ENCODE results near the gene HOXD11. TPM values are rescaled to one million over a fixed set of nuclear protein-coding genes. Genes with fewer than 3 reads are reported as not detected.

Gene HOXD11
- total and polyA plus RNA-seq, 8 donors: not detected

DNA sequence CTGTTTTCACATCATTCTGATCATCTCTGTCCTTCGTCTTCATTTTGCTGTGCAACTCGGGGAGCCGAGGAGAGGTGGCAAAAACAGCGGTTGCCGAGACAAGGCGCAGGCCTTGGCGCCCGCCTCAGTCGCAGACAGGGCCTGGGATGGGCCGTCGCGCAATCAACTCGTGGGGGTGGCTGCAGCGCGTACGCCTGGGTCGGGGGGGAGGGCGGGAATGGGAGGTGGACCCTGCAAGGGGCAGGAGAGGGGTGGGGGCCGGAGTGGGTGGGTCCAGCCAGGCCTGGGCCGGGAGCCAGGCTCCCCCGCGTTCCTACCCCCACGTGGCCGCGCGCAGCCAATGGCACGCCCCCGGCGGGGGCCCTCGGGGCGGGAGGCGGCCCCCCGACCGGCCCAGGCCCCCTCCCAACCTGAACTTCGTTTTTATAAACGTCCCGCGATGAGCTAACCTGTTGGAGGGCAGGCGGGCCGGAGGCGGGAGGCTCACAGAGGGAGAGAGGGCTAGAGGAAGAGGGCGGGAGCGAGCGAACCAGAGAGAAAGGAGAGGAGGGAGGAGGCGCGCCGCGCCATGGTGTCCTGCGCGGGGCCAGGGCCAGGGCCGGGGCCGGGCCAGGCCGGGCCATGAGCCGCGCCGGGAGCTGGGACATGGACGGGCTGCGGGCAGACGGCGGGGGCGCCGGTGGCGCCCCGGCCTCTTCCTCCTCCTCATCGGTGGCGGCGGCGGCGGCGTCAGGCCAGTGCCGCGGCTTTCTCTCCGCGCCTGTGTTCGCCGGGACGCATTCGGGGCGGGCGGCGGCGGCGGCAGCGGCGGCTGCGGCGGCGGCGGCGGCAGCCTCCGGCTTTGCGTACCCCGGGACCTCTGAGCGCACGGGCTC is 14.6 kb upstream of the HOXD11 start, which contains the start of gene HOXD13:
Gene HOXD13 (plus strand): TSS at position 452 of the 875 bp plus-strand sequence. CDS start 170 bp downstream, at position 622.
- Histone ChIP-seq H3K27ac (no peak within 1 kb of the TSS), H3K4me1 (peaks cover 33 to 52% (median 47%) of the 10 kb centered on the region in 4 donors), H3K4me3 (peak within 1 kb of the TSS; percentile 24 to 44 (median 33)), H3K27me3 (peaks cover 61 to 100% (median 100%) of the 10 kb centered on the region in 3 donors), H3K36me3 (no peaks in the 10 kb centered on the region), H3K9me3 (peaks cover 0 to 14% (median 2%) of the 10 kb centered on the region in 4 donors)
- intact Hi-C loops (cut with DNase I; ENCODE audit: low total_unique reads): no loop called here
- TF ChIP-seq EP300 (IDR thresholded peaks at IDR 0.05) (no peak), POLR2AphosphoS5 (IDR thresholded peaks at IDR 0.05) (no peak), POLR2A (IDR thresholded peaks at IDR 0.05) (no peak)
- TF ChIP-seq, protein P1, sequence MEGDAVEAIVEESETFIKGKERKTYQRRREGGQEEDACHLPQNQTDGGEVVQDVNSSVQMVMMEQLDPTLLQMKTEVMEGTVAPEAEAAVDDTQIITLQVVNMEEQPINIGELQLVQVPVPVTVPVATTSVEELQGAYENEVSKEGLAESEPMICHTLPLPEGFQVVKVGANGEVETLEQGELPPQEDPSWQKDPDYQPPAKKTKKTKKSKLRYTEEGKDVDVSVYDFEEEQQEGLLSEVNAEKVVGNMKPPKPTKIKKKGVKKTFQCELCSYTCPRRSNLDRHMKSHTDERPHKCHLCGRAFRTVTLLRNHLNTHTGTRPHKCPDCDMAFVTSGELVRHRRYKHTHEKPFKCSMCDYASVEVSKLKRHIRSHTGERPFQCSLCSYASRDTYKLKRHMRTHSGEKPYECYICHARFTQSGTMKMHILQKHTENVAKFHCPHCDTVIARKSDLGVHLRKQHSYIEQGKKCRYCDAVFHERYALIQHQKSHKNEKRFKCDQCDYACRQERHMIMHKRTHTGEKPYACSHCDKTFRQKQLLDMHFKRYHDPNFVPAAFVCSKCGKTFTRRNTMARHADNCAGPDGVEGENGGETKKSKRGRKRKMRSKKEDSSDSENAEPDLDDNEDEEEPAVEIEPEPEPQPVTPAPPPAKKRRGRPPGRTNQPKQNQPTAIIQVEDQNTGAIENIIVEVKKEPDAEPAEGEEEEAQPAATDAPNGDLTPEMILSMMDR (IDR thresholded peaks at IDR 0.05): no peak
- DNase-seq: peak in 1 of 2 donors; percentile 17
- 2 to 7% (median 4%) methylated on average over 33 to 95 of the region's 95 CpGs for WGBS, 5 donors

DNA sequence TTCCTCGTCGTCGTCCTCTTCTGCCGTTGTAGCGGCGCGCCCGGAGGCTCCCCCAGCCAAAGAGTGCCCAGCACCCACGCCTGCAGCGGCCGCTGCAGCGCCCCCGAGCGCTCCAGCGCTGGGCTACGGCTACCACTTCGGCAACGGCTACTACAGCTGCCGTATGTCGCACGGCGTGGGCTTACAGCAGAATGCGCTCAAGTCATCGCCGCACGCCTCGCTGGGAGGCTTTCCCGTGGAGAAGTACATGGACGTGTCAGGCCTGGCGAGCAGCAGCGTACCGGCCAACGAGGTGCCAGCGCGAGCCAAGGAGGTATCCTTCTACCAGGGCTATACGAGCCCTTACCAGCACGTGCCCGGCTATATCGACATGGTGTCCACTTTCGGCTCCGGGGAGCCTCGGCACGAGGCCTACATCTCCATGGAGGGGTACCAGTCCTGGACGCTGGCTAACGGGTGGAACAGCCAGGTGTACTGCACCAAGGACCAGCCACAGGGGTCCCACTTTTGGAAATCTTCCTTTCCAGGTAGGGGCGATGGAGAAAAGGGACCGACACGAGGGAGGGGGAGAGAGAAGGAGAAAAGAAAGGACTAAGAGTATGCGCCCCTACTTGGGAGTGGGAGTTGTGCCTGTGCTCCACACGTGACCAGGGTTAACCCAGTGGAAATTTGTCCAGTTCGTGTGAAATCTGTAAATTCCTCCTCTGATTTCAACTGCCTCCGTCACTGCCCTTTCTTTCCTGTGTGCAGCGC is 13.8 kb upstream of the HOXD11 start:
- H3K9me3 ChIP-seq: peaks cover 0 to 14% (median 2%) of the 10 kb centered on the region in 4 donors
- peak overlapping the region; percentile 24 to 44 (median 33) for H3K4me3 ChIP-seq
- TF ChIP-seq EP300 (IDR thresholded peaks at IDR 0.05) (no peak), POLR2AphosphoS5 (IDR thresholded peaks at IDR 0.05) (no peak), POLR2A (IDR thresholded peaks at IDR 0.05) (no peak)
- TF ChIP-seq, protein P1 (IDR thresholded peaks at IDR 0.05): no peak
- H3K36me3 ChIP-seq: no peaks in the 10 kb centered on the region
- peaks cover 57 to 100% (median 100%) of the 10 kb centered on the region in 3 donors for H3K27me3 ChIP-seq
- WGBS, 5 donors: 4 to 8% (median 5%) methylated on average over 23 to 53 of the region's 53 CpGs
- intact Hi-C loops (cut with DNase I; ENCODE audit: low total_unique reads): no loop called here
- peak; percentile 22 to 44 for DNase-seq
- peaks cover 29 to 52% (median 48%) of the 10 kb centered on the region in 4 donors for H3K4me1 ChIP-seq
- H3K27ac ChIP-seq: no peak overlapping the region

DNA sequence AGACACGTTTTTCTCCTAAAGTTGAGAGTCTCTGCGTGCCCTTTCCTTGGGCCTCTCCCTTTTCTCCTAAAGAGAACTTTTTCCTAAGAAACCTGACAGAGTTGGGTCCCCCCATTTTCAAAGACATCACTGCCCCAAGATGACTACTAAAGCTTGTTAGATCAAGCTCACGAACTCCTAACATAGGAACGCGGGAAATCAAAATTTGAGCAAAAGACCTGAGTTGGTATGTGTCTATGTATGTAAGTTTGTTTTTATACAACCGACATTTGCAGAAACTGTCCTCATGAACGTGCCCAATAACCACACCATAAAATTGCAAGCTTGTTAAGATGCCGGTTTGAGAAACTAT is 13.2 kb upstream of the HOXD11 start:
- H3K36me3 ChIP-seq: no peaks in the 10 kb centered on the region
- H3K27ac ChIP-seq: no peak overlapping the region
- WGBS, 5 donors: 9 to 14% (median 11%) methylated on average over 8 of the region's 8 CpGs

More for the DNA sequence above, 13.2 kb upstream of the HOXD11 start:
- H3K4me3 ChIP-seq: no peak overlapping the region
- H3K27me3 ChIP-seq: peaks cover 61 to 100% (median 100%) of the 10 kb centered on the region in 3 donors
- intact Hi-C loops (cut with DNase I; ENCODE audit: low total_unique reads): no loop called here
- H3K4me1 ChIP-seq: peaks cover 27 to 52% (median 48%) of the 10 kb centered on the region in 4 donors
- peaks cover 0 to 14% (median 2%) of the 10 kb centered on the region in 4 donors for H3K9me3 ChIP-seq
- DNase-seq: no peak
- TF ChIP-seq, protein P1 (IDR thresholded peaks at IDR 0.05): no peak
- TF ChIP-seq EP300 (IDR thresholded peaks at IDR 0.05) (no peak), POLR2AphosphoS5 (IDR thresholded peaks at IDR 0.05) (no peak), POLR2A (IDR thresholded peaks at IDR 0.05) (no peak)

Data from stomach (tissue), 9 donors.